HG03469 (cell line): Measurements from ENCODE around the gene AGRN.
"Not testable (repeated sequence)": the region's sequence is repeated elsewhere in the genome, so short reads cannot be mapped to it uniquely, and the experiment has no call there.

Experiments
- ATAC-seq: cut with Tn5 transposase; IDR thresholded peaks from one replicate; pipeline ENCODE4 v1.9.1; 2021; ENCODE audit warnings: mild to moderate bottlenecking, moderate library complexity, moderate number of reproducible peaks; ENCODE audit not compliant: unreplicated experiment

Gene AGRN

GRCh38 chr1:1018321-1018685 is 1.6 kb upstream of the AGRN start:
- not testable (repeated sequence) for ATAC-seq

GRCh38 chr1:1019122-1019999 is 559 bp upstream of the AGRN start:
- ATAC-seq: peak; percentile 43

- no peak for ATAC-seq
Observed at GRCh38 chr1:1020415-1021009, 592 bp downstream of the AGRN start.

DNA sequence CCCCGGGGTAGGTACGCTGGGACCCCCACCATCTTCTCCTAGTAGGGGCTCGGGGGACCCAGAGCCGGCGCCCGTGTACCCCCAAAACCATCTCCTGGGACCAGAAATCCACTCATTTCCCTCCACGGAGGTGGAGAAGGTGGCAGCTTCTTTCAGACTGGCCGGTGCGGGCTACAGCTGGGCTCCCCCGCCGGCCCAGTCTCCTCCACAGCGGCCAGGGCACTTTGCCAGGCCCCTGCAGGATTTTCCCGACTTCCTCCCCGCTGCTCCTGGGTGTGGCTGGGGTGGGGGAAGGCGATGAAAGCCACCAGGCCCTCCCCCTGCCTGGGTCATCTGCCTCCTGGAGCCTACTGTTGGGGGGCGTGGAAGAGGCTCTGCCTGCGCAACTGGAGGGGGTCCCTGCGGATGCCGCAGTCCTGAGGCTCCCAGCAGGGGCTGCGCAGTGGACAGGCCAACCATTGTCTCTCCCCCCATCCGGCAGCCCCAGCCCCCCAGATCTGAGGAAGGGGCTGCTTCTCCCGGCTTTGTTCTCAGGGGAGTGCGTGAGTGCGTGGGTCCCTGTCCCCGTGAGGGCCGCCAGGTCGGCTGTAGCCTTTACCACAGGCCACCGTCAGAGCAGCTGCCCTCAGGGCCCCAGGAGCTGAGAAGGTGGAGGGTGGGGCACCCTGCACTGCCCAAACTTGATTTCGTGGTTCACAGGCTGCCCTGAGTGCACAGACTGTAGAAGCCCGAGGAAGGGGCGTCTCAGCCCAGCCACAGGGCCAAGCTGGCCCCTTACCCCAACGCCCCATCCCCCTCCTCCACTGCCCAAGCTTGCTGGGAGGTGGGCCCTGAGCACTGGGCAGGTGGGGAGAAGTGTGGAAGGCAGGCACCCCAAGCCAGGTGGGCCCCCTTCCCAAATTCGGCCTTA is 1.3 kb downstream of the AGRN start:
- no peak for ATAC-seq

DNA sequence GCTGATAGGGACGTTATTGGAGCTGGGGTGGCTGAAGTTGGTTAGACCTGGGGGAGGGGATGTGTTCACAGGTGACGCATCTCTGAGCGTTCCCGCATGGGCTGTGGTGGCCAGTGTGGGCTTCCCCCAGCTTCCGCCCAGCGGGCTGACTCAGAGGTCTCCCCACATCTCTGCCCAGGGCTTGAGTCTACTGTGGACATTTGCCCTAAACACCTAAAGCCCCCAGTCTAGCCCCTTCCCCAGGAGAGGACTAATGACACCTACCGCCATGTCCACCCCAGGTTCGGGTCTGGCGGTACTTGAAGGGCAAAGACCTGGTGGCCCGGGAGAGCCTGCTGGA is 2.0 kb downstream of the AGRN start:
- ATAC-seq: no peak

GRCh38 chr1:1022302-1023009 is 2.5 kb downstream of the AGRN start:
- ATAC-seq: no peak

DNA sequence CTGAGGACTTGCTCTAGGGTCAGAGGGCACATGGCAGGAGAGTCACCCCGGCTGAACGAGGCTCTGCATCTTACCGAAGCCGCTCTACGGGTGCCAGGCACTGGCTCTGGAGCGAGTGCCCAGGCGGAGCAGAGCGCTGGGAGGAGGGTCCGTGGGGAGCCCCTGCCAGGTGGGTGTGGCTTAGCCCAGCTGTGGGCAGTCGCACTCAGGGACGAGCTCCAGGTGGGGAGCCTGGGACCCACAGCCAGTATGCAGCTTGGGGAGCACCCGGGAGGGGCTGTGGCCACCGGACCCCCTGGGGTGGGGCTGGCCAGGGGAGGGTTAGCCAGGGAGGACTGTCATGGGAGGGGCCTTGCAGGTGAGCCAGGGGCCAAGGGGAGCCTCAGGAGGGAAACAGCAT is 3.8 kb downstream of the AGRN start:
- ATAC-seq: no peak

- ATAC-seq: no peak
Observed at GRCh38 chr1:1024149-1024770, 4.3 kb downstream of the AGRN start.

DNA sequence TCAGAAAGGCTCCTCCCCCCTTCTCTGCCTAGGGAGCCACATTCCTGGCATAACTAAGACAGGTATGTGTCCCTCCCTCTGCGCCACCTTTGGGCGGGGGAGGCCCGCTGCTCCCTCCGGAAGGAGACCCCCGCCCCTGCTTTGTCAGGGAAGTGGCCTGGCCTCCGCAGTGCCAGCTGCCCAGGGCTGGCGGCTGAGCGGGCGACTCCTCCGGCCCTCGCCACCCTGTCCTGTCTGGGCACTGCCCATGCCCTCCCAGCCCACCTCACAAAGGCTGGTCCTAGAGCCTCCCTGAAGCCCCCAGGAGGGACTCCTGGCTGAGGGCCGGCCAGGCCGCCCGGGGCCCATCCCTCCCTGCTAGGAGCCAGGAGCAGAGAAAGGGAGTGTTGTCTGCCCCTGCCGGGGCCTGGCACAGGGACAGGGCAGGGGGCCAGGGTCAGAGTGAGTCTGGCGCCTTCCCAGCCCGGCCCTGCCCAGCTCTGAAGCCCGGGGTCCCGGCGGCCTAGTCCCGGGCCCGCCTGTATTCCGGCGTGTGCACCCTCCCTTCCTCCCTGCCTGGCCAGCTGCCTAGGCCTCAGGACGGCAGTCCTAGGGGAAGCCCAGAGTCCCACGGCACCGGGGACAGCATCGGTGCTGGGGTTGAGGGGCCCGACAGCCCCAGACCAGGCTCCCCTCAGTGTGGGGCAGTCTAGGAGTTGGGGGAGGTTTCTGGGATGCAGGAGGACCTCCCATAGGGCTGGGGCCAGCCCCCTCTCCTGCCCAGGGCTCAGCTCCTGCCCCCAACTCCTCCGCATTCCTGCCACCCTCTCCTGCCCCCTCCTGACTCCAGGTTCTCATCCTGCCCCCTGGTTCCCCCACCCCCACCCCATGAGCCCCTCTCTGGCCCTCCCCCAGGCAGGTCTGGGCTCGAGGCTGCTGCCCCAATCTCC is 5.1 kb downstream of the AGRN start:
- ATAC-seq: no peak

DNA sequence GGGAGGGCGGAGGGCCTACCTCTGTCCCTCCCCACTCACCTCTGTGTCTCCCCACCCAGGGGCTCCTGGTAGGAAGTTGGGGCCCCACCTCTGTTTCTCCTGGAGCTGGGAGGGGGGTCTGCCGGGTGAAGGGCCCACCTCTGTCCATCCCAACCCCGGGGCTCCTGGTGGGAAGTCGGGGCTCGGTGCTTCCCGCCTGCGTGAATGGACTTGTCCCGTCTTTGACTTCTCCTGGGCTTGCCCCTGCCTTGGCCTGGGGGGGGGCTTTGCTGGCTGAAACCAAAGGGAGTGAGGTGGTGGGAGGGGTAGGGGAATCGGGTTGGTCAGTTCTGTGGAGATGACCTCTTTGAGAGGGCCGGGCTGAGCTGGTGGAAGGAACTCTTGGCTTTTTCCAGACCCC is 5.8 kb downstream of the AGRN start:
- ATAC-seq: no peak

GRCh38 chr1:1026599-1027413 is 6.9 kb downstream of the AGRN start:
- ATAC-seq: no peak

DNA sequence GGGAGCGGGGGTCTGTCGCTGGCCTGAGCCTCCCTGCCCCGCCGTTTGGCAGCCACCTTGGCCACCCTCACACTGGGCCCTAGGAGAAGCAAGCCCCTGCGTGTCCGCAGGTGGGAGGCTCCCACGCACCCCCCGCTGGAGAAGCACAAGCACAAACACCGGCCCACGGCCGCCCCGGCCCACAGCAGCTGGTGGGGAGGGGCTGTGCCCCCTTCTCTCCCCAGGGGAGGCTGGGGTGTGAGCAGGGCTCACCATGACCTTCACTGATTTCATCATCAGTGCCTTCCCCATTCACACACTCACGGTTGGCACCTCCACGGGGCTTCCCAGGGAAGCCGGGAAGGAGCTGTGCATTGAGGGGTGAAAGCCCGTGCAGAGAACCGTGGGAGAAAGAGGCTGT is 7.9 kb downstream of the AGRN start:
- ATAC-seq: no peak

GRCh38 chr1:1030867-1031658 is 11.1 kb downstream of the AGRN start:
- not testable (repeated sequence) for ATAC-seq

DNA sequence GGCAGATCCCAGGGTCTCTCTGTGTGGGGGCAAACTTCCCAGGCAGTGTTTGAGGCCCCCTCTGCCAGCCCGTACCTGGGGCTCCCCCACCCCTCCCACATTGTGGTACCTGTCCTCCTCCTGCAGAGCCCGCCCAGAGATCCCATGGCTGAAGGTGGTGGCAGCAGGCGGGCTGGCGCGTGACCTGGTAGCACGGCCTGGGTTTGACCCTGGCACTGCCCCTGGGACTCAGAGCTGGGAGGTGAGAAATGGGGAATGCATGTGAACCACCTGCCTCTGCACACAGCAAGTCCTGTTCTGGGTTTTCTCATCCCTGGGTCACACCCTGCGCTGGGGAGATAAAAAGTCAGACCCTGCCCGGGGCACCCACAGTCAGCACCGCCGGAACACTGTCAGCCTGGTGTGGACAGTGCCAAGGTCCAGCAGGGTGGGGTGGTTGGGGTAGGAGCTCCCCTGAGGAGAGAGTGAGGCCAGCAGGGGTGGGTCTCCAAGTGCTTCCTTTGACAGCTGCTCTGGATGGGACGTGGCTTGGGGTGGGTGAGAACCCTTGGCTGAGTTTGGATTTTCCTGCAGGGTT is 11.8 kb downstream of the AGRN start:
- ATAC-seq: no peak

- ATAC-seq: no peak
Observed at GRCh38 chr1:1032424-1032823, 12.5 kb downstream of the AGRN start.

- peak; percentile 69 for ATAC-seq
Observed at GRCh38 chr1:1033009-1033587, 13.2 kb downstream of the AGRN start.
